ENCODE data around the gene MYO9A. TPM values are rescaled to one million over a fixed set of nuclear protein-coding genes. Genes with fewer than 3 reads are reported as not detected.
"Not testable (repeated sequence)": the region's sequence is repeated elsewhere in the genome, so short reads cannot be mapped to it uniquely, and the experiment has no call there.

The MYO9A gene
- total and polyA plus RNA-seq, 2 donors (not counting 1 experiment from before 2014, with no cell fraction given) = 6.2 to 66.1 TPM

DNA sequence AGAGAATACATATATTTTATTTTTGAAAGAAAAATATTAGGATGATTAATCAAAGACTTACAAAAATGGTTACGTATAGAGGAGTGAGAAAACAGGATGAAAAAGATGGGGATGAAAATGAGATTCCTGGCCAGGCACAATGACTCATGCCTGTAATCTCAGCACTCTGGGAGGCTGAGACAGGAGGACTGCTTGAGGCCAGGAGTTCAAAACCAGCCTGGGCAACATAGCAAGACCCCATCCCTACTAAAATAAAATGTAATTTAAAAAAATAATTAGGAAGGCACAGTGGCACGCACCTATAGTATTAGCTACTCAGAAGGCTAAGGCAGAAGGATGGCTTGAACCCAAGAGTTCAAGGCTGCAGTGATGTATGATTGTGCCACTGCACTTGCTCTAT lies 11.9 kb downstream of the MYO9A start:
- TF ChIP-seq, protein P1, sequence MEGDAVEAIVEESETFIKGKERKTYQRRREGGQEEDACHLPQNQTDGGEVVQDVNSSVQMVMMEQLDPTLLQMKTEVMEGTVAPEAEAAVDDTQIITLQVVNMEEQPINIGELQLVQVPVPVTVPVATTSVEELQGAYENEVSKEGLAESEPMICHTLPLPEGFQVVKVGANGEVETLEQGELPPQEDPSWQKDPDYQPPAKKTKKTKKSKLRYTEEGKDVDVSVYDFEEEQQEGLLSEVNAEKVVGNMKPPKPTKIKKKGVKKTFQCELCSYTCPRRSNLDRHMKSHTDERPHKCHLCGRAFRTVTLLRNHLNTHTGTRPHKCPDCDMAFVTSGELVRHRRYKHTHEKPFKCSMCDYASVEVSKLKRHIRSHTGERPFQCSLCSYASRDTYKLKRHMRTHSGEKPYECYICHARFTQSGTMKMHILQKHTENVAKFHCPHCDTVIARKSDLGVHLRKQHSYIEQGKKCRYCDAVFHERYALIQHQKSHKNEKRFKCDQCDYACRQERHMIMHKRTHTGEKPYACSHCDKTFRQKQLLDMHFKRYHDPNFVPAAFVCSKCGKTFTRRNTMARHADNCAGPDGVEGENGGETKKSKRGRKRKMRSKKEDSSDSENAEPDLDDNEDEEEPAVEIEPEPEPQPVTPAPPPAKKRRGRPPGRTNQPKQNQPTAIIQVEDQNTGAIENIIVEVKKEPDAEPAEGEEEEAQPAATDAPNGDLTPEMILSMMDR (IDR thresholded peaks at IDR 0.05) = no peak
- TF ChIP-seq EZH2 (IDR thresholded peaks at IDR 0.05; ENCODE audit: borderline replicate concordance, insufficient read depth, low read depth, low read length, poor library complexity, severe bottlenecking) = no peak
- ATAC-seq (ENCODE audit: low read depth) (no peak), DNase-seq (no peak)
- Mint-ChIP-seq H3K27ac (no peak overlapping the region), H3K27me3 (no peaks in the 10 kb centered on the region), H3K9me3 (ENCODE audit: insufficient read depth) (no peaks in the 10 kb centered on the region), H3K4me3 (no peak overlapping the region), H3K4me1 (peaks cover 19% of the 10 kb centered on the region)
- peaks cover 0 to 5% of the 10 kb centered on the region in 2 donors for H3K4me1 ChIP-seq (ENCODE audit: control insufficient read depth in 2 of 2, insufficient read depth in 2 of 2, low read length in 2 of 2)
- H3K27me3 ChIP-seq (replicated peaks in 1 of 4; ENCODE audit: control extremely low read depth in 1 of 4, control insufficient read depth in 3 of 4, insufficient read depth in 4 of 4, low read length in 3 of 4) = no peaks in the 10 kb centered on the region
- H2AFZ ChIP-seq (ENCODE audit: insufficient read depth, low read depth, low read length, poor library complexity, severe bottlenecking) = no peak overlapping the region
- no peaks in the 10 kb centered on the region for H3K36me3 ChIP-seq (replicated peaks in 1 of 2; ENCODE audit: control extremely low read depth in 1 of 2, control insufficient read depth in 1 of 2, extremely low read depth in 1 of 2, insufficient read depth in 2 of 2, low read length in 1 of 2)
- ChIA-PET POLR2A (no interaction called here), CTCF (no interaction called here)
- no peak overlapping the region for H3K4me3 ChIP-seq (ENCODE audit: control extremely low read depth in 1 of 5, extremely low read depth in 1 of 5, insufficient read depth in 1 of 5, low read depth in 2 of 5, low read length in 4 of 5)
- peaks cover 0 to 5% (median 0%) of the 10 kb centered on the region in 3 donors for H3K9me3 ChIP-seq (ENCODE audit: control extremely low read depth in 1 of 3, control insufficient read depth in 2 of 3, insufficient read depth in 1 of 3, low read length in 2 of 3)
- peaks cover 19% of the 10 kb centered on the region for H4K20me1 ChIP-seq (ENCODE audit: control insufficient read depth, insufficient read depth, low read length, poor library complexity, severe bottlenecking)
- no peak overlapping the region for H3K4me2 ChIP-seq (replicated peaks; ENCODE audit: low read depth, low read length, poor library complexity, severe bottlenecking)
- no CpG with 5 or more reads among the region's 2 CpGs for WGBS (ENCODE audit: insufficient coverage)
- no peak overlapping the region for H3K9ac ChIP-seq (ENCODE audit: low read length)
- no peak overlapping the region for H3K27ac ChIP-seq (ENCODE audit: low read length in 2 of 2)
- intact Hi-C loops (cut with micrococcal nuclease) = no loop called here
- peaks cover 31% of the 10 kb centered on the region for H3K79me2 ChIP-seq (ENCODE audit: control insufficient read depth, insufficient read depth, low read length)

DNA sequence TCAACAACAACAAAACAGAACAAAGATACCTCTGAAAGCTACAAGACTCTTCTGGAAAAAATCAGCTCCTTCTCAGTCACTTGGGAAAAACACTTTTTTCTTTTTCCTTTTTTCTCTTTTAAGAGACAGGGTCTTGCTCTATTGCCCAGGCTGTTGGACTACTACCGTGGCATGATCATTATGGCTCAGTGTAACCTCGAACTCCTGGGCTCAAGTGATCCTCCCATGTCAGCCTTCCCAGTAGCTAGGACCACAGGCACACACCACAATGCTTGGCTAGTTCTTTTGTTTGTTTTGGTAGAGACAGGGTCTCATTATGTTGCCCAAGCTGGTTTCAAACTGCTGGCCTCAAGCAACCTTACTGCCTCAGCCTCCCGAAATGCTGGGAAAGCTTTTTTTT lies 12.8 kb downstream of the MYO9A start:
- no peak for TF ChIP-seq EZH2 (IDR thresholded peaks at IDR 0.05; ENCODE audit: borderline replicate concordance, insufficient read depth, low read depth, low read length, poor library complexity, severe bottlenecking)
- TF ChIP-seq, protein P1 (IDR thresholded peaks at IDR 0.05) = no peak
- H3K27ac Mint-ChIP-seq = no peak overlapping the region
- Histone ChIP-seq H2AFZ (ENCODE audit: insufficient read depth, low read depth, low read length, poor library complexity, severe bottlenecking) (no peak overlapping the region), H3K4me3 (ENCODE audit: control extremely low read depth in 1 of 5, extremely low read depth in 1 of 5, insufficient read depth in 1 of 5, low read depth in 2 of 5, low read length in 4 of 5) (no peak overlapping the region), H3K36me3 (replicated peaks in 1 of 2; ENCODE audit: control extremely low read depth in 1 of 2, control insufficient read depth in 1 of 2, extremely low read depth in 1 of 2, insufficient read depth in 2 of 2, low read length in 1 of 2) (no peaks in the 10 kb centered on the region), H3K4me2 (replicated peaks; ENCODE audit: low read depth, low read length, poor library complexity, severe bottlenecking) (no peak overlapping the region), H3K79me2 (ENCODE audit: control insufficient read depth, insufficient read depth, low read length) (peaks cover 23% of the 10 kb centered on the region), H3K27me3 (replicated peaks in 1 of 4; ENCODE audit: control extremely low read depth in 1 of 4, control insufficient read depth in 3 of 4, insufficient read depth in 4 of 4, low read length in 3 of 4) (no peaks in the 10 kb centered on the region), H3K4me1 (ENCODE audit: control insufficient read depth in 2 of 2, insufficient read depth in 2 of 2, low read length in 2 of 2) (peaks cover 0 to 5% of the 10 kb centered on the region in 2 donors), H4K20me1 (ENCODE audit: control insufficient read depth, insufficient read depth, low read length, poor library complexity, severe bottlenecking) (peaks cover 19% of the 10 kb centered on the region), H3K27ac (ENCODE audit: low read length in 2 of 2) (no peak overlapping the region), H3K9me3 (ENCODE audit: control extremely low read depth in 1 of 3, control insufficient read depth in 2 of 3, insufficient read depth in 1 of 3, low read length in 2 of 3) (peaks cover 0 to 5% (median 0%) of the 10 kb centered on the region in 3 donors), H3K9ac (ENCODE audit: low read length) (no peak overlapping the region)
- H3K9me3 Mint-ChIP-seq (ENCODE audit: insufficient read depth) = no peaks in the 10 kb centered on the region
- ChIA-PET CTCF (no interaction called here), POLR2A (no interaction called here)
- 94% methylated on average over 3 of the region's 3 CpGs for WGBS (ENCODE audit: insufficient coverage)
- ATAC-seq (ENCODE audit: low read depth) (no peak), DNase-seq (no peak)
- H3K4me3 Mint-ChIP-seq = no peak overlapping the region
- no peaks in the 10 kb centered on the region for H3K27me3 Mint-ChIP-seq
- intact Hi-C loops (cut with micrococcal nuclease) = no loop called here
- peaks cover 19% of the 10 kb centered on the region for H3K4me1 Mint-ChIP-seq

DNA sequence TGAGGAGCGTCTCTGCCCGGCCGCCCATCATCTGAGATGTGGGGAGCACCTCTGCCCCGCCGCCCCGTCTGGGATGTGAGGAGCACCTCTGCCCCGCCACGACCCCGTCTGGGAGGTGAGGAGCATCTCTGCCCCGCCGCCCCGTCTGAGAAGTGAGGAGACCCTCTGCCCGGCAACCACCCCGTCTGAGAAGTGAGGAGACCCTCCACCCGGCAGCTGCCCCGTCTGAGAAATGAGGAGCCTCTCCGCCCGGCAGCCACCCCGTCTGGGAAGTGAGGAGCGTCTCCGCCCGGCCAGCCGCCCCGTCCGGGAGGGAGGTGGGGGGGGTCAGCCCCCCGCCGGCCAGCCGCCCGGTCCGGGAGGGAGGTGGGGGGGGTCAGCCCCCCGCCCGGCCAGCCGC lies 17.4 kb downstream of the MYO9A start:
- ATAC-seq (ENCODE audit: low read depth); H3K27ac Mint-ChIP-seq; H2AFZ ChIP-seq (ENCODE audit: insufficient read depth, low read depth, low read length, poor library complexity, severe bottlenecking); H3K4me1 ChIP-seq (ENCODE audit: control insufficient read depth in 2 of 2, insufficient read depth in 2 of 2, low read length in 2 of 2); H3K9me3 Mint-ChIP-seq (ENCODE audit: insufficient read depth); POLR2A ChIA-PET; CTCF ChIA-PET; H3K36me3 ChIP-seq (replicated peaks in 1 of 2; ENCODE audit: control extremely low read depth in 1 of 2, control insufficient read depth in 1 of 2, extremely low read depth in 1 of 2, insufficient read depth in 2 of 2, low read length in 1 of 2); H3K27ac ChIP-seq (ENCODE audit: low read length in 2 of 2); H3K27me3 Mint-ChIP-seq; H3K4me3 Mint-ChIP-seq; H3K4me3 ChIP-seq (ENCODE audit: control extremely low read depth in 1 of 5, extremely low read depth in 1 of 5, insufficient read depth in 1 of 5, low read depth in 2 of 5, low read length in 4 of 5); H3K4me2 ChIP-seq (replicated peaks; ENCODE audit: low read depth, low read length, poor library complexity, severe bottlenecking); H3K9ac ChIP-seq (ENCODE audit: low read length); H3K27me3 ChIP-seq (replicated peaks in 1 of 4; ENCODE audit: control extremely low read depth in 1 of 4, control insufficient read depth in 3 of 4, insufficient read depth in 4 of 4, low read length in 3 of 4); DNase-seq; H3K9me3 ChIP-seq (ENCODE audit: control extremely low read depth in 1 of 3, control insufficient read depth in 2 of 3, insufficient read depth in 1 of 3, low read length in 2 of 3); intact Hi-C loops (cut with micrococcal nuclease): not testable (repeated sequence)
- WGBS (ENCODE audit: insufficient coverage) = no CpG with 5 or more reads among the region's 33 CpGs
- peaks cover 16% of the 10 kb centered on the region for H3K4me1 Mint-ChIP-seq
- Histone ChIP-seq H3K79me2 (ENCODE audit: control insufficient read depth, insufficient read depth, low read length) (peaks cover 20% of the 10 kb centered on the region), H4K20me1 (ENCODE audit: control insufficient read depth, insufficient read depth, low read length, poor library complexity, severe bottlenecking) (peaks cover 19% of the 10 kb centered on the region)

All from B cell (primary cell).